Daoy (cell line): ENCODE results near the gene ARL9. TPM values are rescaled to one million over a fixed set of nuclear protein-coding genes. Genes with fewer than 3 reads are reported as not detected.
A peak's percentile ranks its signal among the peaks of the same experiment; 100 is the strongest.

Experiments
- DNase-seq: peaks from one replicate; pipeline ENCODE4 v3.0.0-alpha.2; 2015; ENCODE audit warnings: low read depth
- total RNA-seq: library from RNA; depleted of rRNA; stranded (reverse); fragments of >200 nt; shearing (Covaris generic); gene quantifications from 2 replicates; pipeline ENCODE4 v1.2.3, GENCODE V29; 2014; rRNA removed

ARL9 gene
- 0.11 and 0.51 TPM in 2 replicates for total RNA-seq

GRCh38 chr4:56505269-56506130 is at the start of gene ARL9:
Gene ARL9 (plus strand): TSS chr4:56505791. CDS start chr4:56505863, 72 bp downstream.
- peak; percentile 41 for DNase-seq

- DNase-seq = no peak
Measured at GRCh38 chr4:56460085-56460484, 45.5 kb upstream of the ARL9 start.

- no peak for DNase-seq
Measured at GRCh38 chr4:56462157-56462556, 43.4 kb upstream of the ARL9 start.

DNA sequence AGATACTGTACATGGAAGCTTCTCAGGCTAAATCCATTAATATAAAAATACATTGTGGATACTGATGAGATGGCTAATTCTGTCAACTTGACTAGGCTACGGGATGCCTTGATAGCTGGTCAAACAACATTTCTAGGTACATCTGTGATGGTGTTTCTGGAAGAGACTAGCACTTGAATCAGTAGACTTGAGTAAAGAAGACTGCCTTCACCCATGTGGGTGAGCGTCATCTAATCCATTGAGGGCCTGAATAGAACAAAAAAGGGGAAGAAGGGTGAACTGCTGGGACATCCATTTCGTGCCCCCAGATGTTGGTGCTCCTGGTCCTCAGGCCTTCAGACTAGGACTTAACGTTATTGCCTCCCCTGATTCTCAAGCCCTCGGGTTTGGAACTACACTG is 41.9 kb upstream of the ARL9 start:
- DNase-seq = no peak

DNA sequence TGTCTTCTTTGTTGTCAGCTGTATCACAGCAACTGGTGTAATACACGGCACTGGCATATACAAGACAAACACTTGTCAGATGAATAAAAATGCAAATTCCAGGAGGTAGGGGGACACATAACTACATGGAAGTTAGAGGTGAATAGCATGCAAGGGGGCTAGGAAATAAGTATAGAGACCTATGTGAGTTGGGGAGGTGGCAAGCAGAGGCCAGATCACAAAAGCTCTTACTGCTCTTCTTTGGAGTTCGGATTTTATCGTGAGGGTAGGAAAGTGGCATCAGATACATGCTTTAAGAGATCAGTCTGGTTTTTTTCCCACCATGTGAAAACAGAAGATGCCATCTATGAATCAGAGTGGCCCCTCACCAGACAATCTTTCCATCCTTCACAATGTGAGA is 41.0 kb upstream of the ARL9 start:
- no peak for DNase-seq

GRCh38 chr4:56465599-56466295 is 39.8 kb upstream of the ARL9 start:
- no peak for DNase-seq

- DNase-seq = peak; percentile 59
Measured at GRCh38 chr4:56466296-56466761, 39.3 kb upstream of the ARL9 start.

DNA sequence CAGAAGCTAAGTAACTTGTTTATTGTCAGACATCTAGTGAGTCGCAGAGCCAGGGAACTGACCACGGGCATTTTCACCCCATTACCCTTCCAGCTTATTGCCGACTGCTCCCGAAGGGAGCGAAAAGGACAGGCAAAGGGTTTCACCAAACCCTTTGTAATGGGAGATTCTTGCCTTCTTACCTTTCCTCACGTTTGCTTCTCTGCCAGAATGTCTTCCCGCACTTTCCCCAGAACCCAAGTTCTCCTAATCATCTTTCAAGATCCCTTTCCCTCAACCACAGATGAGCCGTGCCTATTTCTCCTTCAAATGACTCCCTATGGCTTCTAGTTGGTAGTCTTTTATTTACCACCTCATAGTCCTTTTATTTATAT is 38.7 kb upstream of the ARL9 start:
- DNase-seq = no peak

DNA sequence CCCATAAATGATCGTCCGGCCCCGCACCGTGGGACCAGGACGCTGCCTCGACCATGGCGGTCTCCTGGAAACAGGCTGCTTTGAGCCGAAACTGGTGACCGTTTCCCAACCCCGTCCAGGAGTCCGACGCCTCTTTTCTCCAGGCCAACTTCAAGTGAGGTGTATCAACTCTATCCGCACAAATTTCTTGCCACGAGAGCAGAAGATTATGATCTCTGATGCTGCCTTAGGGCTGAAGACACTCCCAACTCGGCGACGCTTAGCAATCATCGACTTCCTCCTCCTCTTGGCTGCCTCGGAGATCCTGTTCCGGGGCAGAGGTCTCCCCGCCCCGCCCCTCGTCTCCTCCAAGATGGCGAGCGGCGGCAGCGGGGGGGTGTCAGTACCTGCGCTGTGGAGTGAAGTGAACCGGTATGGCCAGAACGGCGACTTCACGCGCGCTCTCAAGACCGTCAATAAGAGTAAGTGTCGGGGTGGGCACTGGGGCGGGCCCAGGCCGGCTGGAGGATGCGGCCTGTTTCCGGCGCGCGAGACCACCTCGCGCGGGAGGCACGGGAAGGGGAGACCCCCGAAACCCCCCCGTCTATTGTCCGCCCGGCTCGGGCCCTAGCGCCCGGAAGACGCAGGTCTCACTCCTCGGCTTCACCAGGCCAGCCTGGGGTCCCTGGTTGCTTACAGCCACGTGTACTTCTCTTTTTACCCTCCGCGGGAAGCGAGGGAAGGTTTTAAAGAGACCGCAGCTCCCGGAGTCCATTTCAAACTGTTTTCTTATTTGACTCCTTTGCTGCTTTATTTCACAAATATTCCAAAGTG is 38.1 kb upstream of the ARL9 start, which contains the start of gene SRP72:
SRP72 (plus strand) TSS at position 334 of the 813 bp plus-strand sequence; CDS start at position 353, 19 bp downstream.
- peak; percentile 82 for DNase-seq

GRCh38 chr4:56468097-56468422 is 37.5 kb upstream of the ARL9 start:
- peak; percentile 17 for DNase-seq

- no peak for DNase-seq
Measured at GRCh38 chr4:56469489-56470210, 35.9 kb upstream of the ARL9 start.

DNA sequence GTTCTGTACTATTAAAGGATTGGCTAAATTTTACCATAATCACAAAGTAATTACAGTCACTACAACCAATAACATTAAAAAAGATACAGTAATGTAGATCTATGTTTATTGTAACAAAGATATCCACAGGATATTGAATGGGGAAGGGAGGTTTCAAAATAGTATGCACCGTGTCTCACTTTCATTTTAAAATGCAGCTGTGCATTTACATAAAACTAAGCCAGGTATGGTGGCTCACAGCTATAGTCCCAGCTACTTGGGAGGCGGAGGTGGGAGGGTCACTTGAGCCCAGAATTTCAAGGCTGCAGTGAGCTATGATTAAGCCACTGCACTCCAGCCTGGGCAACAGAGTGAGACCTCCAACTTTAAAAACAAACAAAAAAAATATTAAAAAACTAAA is 29.7 kb upstream of the ARL9 start:
- no peak for DNase-seq

GRCh38 chr4:56477192-56477702 is 28.3 kb upstream of the ARL9 start:
- DNase-seq = no peak

DNA sequence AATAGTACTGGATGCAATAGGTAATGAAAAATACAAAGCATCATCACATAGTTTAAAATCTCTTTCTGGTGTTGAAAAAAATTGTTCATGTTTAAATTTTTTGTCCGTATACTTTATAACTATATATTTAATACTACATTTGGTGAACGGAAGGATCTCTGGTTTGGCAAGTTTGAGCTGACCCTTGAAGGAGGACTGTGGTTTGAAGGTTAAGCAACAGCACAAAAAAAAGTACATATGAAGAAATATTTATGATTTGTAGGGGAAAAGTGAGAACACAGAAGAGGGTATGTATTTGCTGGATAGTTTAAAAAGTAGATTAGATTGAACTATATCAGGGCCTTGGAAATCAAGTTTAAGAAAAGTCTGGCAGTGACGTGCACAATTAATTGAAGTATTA is 24.9 kb upstream of the ARL9 start:
- no peak for DNase-seq

DNA sequence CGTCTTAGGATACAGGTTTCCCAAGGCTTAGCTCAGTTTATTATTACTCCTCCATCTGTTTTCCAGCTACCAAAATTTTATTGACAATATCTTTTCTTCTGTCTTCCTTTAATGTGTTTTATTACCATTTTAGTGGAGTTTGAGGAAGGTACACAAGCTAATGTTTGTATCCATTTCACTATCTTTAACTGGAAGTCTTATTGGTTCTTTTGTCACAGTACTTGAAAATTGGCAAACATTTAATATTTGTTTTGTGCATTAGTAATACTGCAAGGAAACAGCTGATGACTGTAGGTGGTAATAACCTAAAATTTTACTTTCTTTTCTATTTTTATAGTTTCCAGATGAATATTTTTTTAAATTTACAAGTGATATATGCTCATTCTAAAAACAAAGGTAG is 9.3 kb upstream of the ARL9 start:
- no peak for DNase-seq

DNA sequence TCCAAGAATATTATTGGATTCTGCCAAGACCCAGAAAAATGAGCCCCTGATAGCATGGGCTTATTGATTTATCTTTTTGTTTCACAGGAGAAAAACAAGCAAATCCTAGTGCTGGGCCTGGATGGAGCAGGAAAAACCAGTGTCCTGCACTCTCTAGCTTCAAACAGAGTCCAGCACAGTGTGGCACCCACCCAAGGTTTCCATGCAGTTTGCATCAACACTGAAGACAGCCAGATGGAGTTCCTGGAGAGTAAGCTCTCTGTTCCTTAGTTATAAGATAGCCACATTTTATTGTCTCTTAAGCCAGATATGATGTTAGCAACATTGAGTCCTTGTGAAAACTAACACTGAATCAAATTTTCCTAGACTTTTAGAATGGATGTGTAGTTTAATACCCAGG is 5.5 kb downstream of the ARL9 start:
- DNase-seq = no peak

DNA sequence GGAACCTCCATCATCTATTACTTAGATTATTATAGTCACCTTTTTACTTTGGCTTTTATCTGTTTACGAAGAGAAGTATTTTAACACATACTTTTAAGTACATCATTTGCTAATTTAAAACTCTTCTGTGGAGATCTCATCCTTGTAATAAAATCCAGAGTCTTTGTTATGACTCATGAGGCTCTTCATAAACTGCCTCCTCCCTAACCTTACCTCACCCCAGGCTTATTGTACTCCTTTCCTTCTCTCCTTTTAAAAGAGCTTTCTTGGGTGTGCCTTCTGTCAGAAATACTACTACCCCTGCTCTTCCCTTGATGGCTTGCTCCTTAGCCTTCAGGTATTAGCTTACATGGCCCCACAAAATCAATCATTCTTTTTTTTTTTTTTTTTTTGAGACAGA is 6.6 kb downstream of the ARL9 start:
- DNase-seq = no peak

DNA sequence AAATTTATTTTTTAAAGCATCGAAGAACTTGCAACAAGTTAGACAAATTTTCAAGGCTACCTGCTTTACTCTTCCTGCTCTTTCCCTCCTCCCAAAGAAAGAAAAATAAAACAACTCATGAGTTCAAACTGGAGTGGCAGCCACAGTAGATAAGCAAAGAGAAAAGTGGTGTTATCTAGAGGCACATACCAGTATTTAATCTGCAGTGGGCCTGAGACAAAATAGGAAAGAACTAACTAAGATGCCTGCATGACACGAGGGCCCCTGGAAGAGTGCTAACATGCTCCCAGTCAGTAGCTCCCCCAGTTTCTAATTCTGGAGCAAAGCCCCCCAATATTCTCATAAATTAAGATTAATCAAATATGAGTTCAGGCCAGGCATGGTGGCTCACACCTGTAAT is 7.9 kb downstream of the ARL9 start:
- no peak for DNase-seq

DNA sequence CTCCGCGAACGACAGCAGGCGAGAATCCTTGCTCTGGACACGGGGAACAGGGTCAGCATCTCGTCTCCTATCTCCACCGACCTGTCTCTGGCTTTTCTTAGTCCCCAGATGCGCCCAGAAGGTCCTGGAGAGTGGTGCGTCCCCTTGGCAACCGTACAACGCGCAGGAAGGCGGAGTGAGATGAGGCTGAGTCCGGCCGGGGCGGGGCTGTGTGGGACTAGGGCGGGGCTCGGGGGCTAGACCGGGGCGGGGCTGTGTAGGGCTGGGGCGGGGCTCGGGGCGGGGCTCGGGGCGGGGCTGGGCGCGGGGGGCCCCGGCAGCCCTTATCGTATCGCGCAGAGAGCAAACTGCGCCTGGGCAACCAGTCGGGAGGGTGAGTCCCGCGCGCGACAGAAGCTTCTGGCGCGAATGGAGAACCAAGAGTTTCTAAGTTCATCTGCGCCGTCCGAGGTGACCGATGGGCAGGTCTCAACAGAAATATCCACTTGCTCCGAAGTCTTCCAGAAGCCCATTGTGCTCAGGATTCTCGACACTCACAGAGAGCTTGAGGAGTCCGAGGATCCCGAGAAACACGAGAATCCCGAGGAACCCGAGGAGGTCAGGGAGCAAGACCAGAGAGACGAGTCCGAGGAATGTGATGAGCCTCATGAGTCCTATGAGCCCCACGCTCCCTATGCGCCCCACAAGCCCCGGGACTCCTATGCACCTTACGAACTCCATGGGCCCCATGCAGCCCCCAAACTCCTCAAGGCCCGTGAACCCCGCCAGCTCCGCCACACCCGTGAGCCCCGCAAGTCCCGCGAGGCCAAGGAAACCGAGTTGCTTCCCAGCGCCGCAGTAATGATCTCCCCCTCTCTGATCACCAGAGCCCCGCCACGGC is 24.9 kb downstream of the ARL9 start:
- peak; percentile 76 for DNase-seq

GRCh38 chr4:56531149-56531770 is 25.7 kb downstream of the ARL9 start:
- no peak for DNase-seq
